Caki2 (cell line): ENCODE measurements around the gene ZNF680. TPM values are rescaled to one million over a fixed set of nuclear protein-coding genes. Genes with fewer than 3 reads are reported as not detected.
"Not testable (repeated sequence)": the region's sequence is repeated elsewhere in the genome, so short reads cannot be mapped to it uniquely, and the experiment has no call there.

Source experiments
- DNase-seq: peaks from one replicate; pipeline ENCODE4 v3.0.0-alpha.2; 2015; ENCODE audit warnings: low read depth
- in situ Hi-C: cut with HindIII; loops from 2 replicates; pipeline ENCODE4 v1.10.0; 2016; ENCODE audit warnings: low sequenced_read_pairs, low pct_unique_long_range_greater_than_20kb, mixed read lengths
- total RNA-seq: library from RNA; depleted of rRNA; stranded (reverse); fragments of >200 nt; shearing (Covaris generic); gene quantifications from 2 replicates; pipeline ENCODE4 v1.2.3, GENCODE V29; 2014; ENCODE audit warnings: low replicate concordance; rRNA removed

ZNF680 gene
- 5.4 and 9.6 TPM in 2 replicates for total RNA-seq

GRCh38 chr7:64562626-64563278 is at the start of gene ZNF680:
TSS of gene ZNF680 (minus strand) at chr7:64563071. CDS start at chr7:64562954, 117 bp downstream.
- DNase-seq = peak; percentile 94
- in situ Hi-C loops = no loop called here

GRCh38 chr7:64612452-64612851 is 49.6 kb upstream of the ZNF680 start:
- in situ Hi-C loops = no loop called here
- no peak for DNase-seq

- DNase-seq = no peak
- in situ Hi-C loops = no loop called here
Measured at GRCh38 chr7:64611717-64612116, 48.8 kb upstream of the ZNF680 start.

GRCh38 chr7:64610997-64611396 is 48.1 kb upstream of the ZNF680 start:
- DNase-seq = no peak
- in situ Hi-C loops = no loop called here

- no peak for DNase-seq
- in situ Hi-C loops = no loop called here
Measured at GRCh38 chr7:64608116-64608910, 45.4 kb upstream of the ZNF680 start.

- DNase-seq = no peak
- in situ Hi-C loops = no loop called here
Measured at GRCh38 chr7:64606385-64606784, 43.5 kb upstream of the ZNF680 start.

GRCh38 chr7:64603271-64603670 is 40.4 kb upstream of the ZNF680 start:
- no peak for DNase-seq
- in situ Hi-C loops = no loop called here

- in situ Hi-C loops = no loop called here
Measured at GRCh38 chr7:64602518-64602917, 39.6 kb upstream of the ZNF680 start.

GRCh38 chr7:64602086-64602485 is 39.2 kb upstream of the ZNF680 start:
- in situ Hi-C loops = no loop called here
- no peak for DNase-seq

More at GRCh38 chr7:64602518-64602917, 39.6 kb upstream of the ZNF680 start:
- no peak for DNase-seq

- no peak for DNase-seq
- in situ Hi-C loops = no loop called here
Measured at GRCh38 chr7:64599359-64599758, 36.5 kb upstream of the ZNF680 start.

- in situ Hi-C loops = no loop called here
Measured at GRCh38 chr7:64590971-64591370, 28.1 kb upstream of the ZNF680 start.

GRCh38 chr7:64581926-64582894 is 19.3 kb upstream of the ZNF680 start:
- in situ Hi-C loops = no loop called here
- no peak for DNase-seq

More at GRCh38 chr7:64590971-64591370, 28.1 kb upstream of the ZNF680 start:
- DNase-seq = no peak

- in situ Hi-C loops = no loop called here
Measured at GRCh38 chr7:64581391-64581790, 18.5 kb upstream of the ZNF680 start.

GRCh38 chr7:64574540-64575099 is 11.7 kb upstream of the ZNF680 start:
- DNase-seq = no peak
- in situ Hi-C loops = no loop called here

More at GRCh38 chr7:64581391-64581790, 18.5 kb upstream of the ZNF680 start:
- DNase-seq = no peak

GRCh38 chr7:64570284-64570605 is 7.4 kb upstream of the ZNF680 start:
- DNase-seq, in situ Hi-C loops: not testable (repeated sequence)

- in situ Hi-C loops, DNase-seq: not testable (repeated sequence)
Measured at GRCh38 chr7:64569372-64570283, 6.8 kb upstream of the ZNF680 start.

GRCh38 chr7:64562256-64562625 is 630 bp downstream of the ZNF680 start:
- no peak for DNase-seq
- in situ Hi-C loops = no loop called here
